ENCODE results near the gene LARGE1.

The LARGE1 gene

DNA sequence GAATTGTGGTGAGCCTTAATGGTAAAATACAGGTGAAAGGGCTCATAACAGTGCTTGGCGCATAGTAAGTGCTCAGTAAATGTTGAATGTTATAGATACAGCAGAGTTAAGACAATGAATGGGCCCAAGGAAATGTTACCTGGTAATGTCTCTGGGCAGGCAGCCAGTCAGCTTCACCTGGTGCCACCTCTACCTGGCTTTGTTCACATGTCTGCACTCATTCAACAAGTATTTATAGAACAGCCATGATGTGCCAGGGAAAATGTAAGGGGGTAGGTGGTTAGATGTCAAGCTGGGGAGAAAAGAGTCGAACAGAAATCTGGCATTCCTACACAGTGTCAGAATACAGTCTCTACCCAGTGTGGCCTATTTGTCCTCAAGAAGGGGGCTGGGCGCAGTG is 623.3 kb downstream of the LARGE1 start:
- no peaks in the 10 kb centered on the region for H4K20me1 ChIP-seq (ENCODE audit: insufficient read depth, low read length)
- H3K27ac ChIP-seq (ENCODE audit: low read length), result no peak overlapping the region
- H3K9ac ChIP-seq (ENCODE audit: low read depth, low read length), result no peak overlapping the region
- no peak overlapping the region for H3K4me2 ChIP-seq (ENCODE audit: insufficient read depth, low read length)
- no peaks in the 10 kb centered on the region for H3K9me3 ChIP-seq (ENCODE audit: insufficient read depth, low read length, severe bottlenecking)
- DNase-seq (no peak), ATAC-seq (ENCODE audit: insufficient read depth, low read depth) (no peak)
- no peaks in the 10 kb centered on the region for H3K4me1 ChIP-seq (ENCODE audit: insufficient read depth, low read length)
- H2AFZ ChIP-seq (ENCODE audit: low read depth, low read length), result no peak overlapping the region
- H3K4me3 ChIP-seq (ENCODE audit: low read depth in 1 of 2, low read length in 2 of 2), result no peak overlapping the region
- TF ChIP-seq EZH2 (IDR thresholded peaks at IDR 0.05; ENCODE audit: borderline replicate concordance, low read depth, low read length, severe bottlenecking), result no peak
- TF ChIP-seq, protein P1, sequence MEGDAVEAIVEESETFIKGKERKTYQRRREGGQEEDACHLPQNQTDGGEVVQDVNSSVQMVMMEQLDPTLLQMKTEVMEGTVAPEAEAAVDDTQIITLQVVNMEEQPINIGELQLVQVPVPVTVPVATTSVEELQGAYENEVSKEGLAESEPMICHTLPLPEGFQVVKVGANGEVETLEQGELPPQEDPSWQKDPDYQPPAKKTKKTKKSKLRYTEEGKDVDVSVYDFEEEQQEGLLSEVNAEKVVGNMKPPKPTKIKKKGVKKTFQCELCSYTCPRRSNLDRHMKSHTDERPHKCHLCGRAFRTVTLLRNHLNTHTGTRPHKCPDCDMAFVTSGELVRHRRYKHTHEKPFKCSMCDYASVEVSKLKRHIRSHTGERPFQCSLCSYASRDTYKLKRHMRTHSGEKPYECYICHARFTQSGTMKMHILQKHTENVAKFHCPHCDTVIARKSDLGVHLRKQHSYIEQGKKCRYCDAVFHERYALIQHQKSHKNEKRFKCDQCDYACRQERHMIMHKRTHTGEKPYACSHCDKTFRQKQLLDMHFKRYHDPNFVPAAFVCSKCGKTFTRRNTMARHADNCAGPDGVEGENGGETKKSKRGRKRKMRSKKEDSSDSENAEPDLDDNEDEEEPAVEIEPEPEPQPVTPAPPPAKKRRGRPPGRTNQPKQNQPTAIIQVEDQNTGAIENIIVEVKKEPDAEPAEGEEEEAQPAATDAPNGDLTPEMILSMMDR (IDR thresholded peaks at IDR 0.05; ENCODE audit: borderline replicate concordance, extremely low read depth, low read length, poor library complexity, severe bottlenecking), result no peak
- no peaks in the 10 kb centered on the region for H3K27me3 ChIP-seq (ENCODE audit: insufficient read depth, low read length, poor library complexity)
- H3K36me3 ChIP-seq (ENCODE audit: insufficient read depth, low read length), result no peaks in the 10 kb centered on the region
- no peaks in the 10 kb centered on the region for H3K79me2 ChIP-seq (ENCODE audit: insufficient read depth, low read length)

GRCh38 chr22:33288078-33288477 is 632.2 kb downstream of the LARGE1 start:
- no peak overlapping the region for H3K9ac ChIP-seq (ENCODE audit: low read depth, low read length)
- H3K9me3 ChIP-seq (ENCODE audit: insufficient read depth, low read length, severe bottlenecking), result no peaks in the 10 kb centered on the region
- H3K27ac ChIP-seq (ENCODE audit: low read length), result no peak overlapping the region
- DNase-seq (no peak), ATAC-seq (ENCODE audit: insufficient read depth, low read depth) (no peak)
- H2AFZ ChIP-seq (ENCODE audit: low read depth, low read length), result no peak overlapping the region
- H3K27me3 ChIP-seq (ENCODE audit: insufficient read depth, low read length, poor library complexity), result no peaks in the 10 kb centered on the region
- TF ChIP-seq EZH2 (IDR thresholded peaks at IDR 0.05; ENCODE audit: borderline replicate concordance, low read depth, low read length, severe bottlenecking), result no peak
- TF ChIP-seq, protein P1 (IDR thresholded peaks at IDR 0.05; ENCODE audit: borderline replicate concordance, extremely low read depth, low read length, poor library complexity, severe bottlenecking), result no peak
- no peak overlapping the region for H3K4me3 ChIP-seq (ENCODE audit: low read depth in 1 of 2, low read length in 2 of 2)
- no peaks in the 10 kb centered on the region for H4K20me1 ChIP-seq (ENCODE audit: insufficient read depth, low read length)
- H3K36me3 ChIP-seq (ENCODE audit: insufficient read depth, low read length), result no peaks in the 10 kb centered on the region
- H3K4me1 ChIP-seq (ENCODE audit: insufficient read depth, low read length), result no peaks in the 10 kb centered on the region
- no peaks in the 10 kb centered on the region for H3K79me2 ChIP-seq (ENCODE audit: insufficient read depth, low read length)
- H3K4me2 ChIP-seq (ENCODE audit: insufficient read depth, low read length), result no peak overlapping the region

- H3K27ac ChIP-seq (ENCODE audit: low read length), result no peak overlapping the region
- no peak overlapping the region for H2AFZ ChIP-seq (ENCODE audit: low read depth, low read length)
- DNase-seq (no peak), ATAC-seq (ENCODE audit: insufficient read depth, low read depth) (no peak)
- no peaks in the 10 kb centered on the region for H3K36me3 ChIP-seq (ENCODE audit: insufficient read depth, low read length)
- no peak overlapping the region for H3K4me2 ChIP-seq (ENCODE audit: insufficient read depth, low read length)
- H4K20me1 ChIP-seq (ENCODE audit: insufficient read depth, low read length), result no peaks in the 10 kb centered on the region
- no peaks in the 10 kb centered on the region for H3K9me3 ChIP-seq (ENCODE audit: insufficient read depth, low read length, severe bottlenecking)
- no peak overlapping the region for H3K9ac ChIP-seq (ENCODE audit: low read depth, low read length)
- H3K4me3 ChIP-seq (ENCODE audit: low read depth in 1 of 2, low read length in 2 of 2), result no peak overlapping the region
- no peaks in the 10 kb centered on the region for H3K4me1 ChIP-seq (ENCODE audit: insufficient read depth, low read length)
- no peaks in the 10 kb centered on the region for H3K79me2 ChIP-seq (ENCODE audit: insufficient read depth, low read length)
- H3K27me3 ChIP-seq (ENCODE audit: insufficient read depth, low read length, poor library complexity), result no peaks in the 10 kb centered on the region
- no peak for TF ChIP-seq EZH2 (IDR thresholded peaks at IDR 0.05; ENCODE audit: borderline replicate concordance, low read depth, low read length, severe bottlenecking)
- TF ChIP-seq, protein P1 (IDR thresholded peaks at IDR 0.05; ENCODE audit: borderline replicate concordance, extremely low read depth, low read length, poor library complexity, severe bottlenecking), result no peak
Measured at GRCh38 chr22:33275073-33275443, 645.2 kb downstream of the LARGE1 start.

Measured in DND-41 (cell line).